RKO (cell line): ENCODE data around the gene DTNB.

Source experiments
- DNase-seq: peaks from one replicate; pipeline ENCODE4 v3.0.0-alpha.2; 2016; ENCODE audit warnings: low spot score

Gene DTNB

DNA sequence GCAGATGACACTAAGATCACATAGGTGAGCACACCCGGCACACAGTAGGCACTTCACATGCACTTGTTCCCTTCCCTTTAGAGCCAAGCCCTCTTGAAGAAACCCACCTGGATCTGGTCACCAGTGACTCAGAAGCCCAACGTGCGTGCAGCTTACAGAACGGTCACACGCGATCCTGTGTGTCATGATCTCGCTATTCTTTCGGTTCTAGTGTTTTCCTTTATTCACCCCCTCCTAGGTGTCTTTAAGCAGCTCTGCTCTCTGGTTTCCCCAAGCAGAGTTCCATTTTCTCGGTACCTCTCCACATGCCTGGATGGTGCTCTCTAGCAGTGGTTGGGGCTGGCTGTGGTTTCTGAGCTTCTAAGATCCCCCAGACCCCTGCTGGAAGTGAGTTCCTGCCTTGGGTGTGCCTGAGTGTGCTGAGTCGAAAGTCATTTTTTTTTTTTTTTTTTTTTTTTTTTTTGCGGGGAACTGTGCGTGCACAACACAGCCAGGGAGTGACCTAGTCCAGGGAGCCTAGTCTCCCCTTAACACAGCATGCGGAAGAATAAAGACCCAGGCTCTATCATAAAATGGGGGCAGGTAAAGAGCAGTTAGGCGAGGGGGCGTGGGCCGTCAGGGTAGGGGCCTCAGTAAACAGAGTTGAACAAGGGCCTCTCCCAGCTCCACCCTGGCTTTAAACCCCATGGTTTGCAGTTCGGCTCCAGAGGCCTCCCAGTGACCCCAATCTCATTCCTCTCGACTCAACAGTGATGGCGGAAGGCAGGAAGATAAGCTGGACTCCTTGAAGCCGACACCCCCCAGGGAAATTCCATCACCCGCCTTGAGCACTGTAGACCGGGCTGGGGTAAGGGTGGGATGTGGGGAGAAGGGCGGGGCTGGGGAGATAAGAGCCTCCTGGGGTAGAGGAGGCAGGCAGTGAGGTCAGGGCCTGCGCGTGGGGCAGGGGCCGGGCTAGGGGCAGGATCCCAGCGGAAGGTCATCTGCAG is 301.8 kb downstream of the DTNB start:
- no peak for DNase-seq

DNA sequence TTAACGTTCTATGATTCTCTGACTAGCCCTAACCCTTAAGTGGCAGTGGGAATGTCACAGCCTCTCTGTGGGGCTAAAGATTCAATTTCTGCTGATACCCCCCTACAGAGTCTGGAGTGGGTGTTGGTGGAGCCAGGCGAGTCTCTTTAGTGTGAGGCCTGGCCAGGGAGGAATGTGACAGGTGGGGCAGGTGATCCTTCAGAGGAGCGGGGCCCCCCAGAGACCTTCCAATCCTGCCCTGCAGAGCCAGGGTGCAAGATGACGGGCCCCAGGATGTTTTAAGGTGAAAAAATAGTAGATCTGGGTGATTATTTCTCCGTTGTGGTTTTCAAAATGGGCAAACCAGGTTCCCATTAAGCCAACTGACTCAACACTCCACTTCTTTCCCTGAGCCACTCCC is 303.5 kb downstream of the DTNB start:
- no peak for DNase-seq

DNA sequence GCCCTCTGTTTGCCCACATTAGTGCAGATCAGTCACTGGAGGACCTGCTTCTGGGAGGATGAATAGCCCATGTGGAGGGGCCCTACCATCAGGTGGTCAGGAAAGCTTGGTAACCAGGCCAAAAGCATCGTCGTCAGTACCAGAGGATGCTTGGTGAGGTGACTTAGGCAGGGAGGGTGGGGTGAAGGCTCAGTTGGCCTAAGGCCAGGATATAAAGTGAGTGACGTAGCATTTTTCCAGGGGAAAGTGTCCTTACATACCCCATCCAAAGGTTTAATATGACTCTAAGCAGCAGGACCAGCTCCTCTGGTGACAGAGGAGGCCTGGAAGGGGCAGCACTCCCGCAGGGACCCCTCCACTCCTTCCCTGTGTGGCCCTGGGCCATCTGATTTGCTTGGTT is 303.9 kb downstream of the DTNB start:
- no peak for DNase-seq

DNA sequence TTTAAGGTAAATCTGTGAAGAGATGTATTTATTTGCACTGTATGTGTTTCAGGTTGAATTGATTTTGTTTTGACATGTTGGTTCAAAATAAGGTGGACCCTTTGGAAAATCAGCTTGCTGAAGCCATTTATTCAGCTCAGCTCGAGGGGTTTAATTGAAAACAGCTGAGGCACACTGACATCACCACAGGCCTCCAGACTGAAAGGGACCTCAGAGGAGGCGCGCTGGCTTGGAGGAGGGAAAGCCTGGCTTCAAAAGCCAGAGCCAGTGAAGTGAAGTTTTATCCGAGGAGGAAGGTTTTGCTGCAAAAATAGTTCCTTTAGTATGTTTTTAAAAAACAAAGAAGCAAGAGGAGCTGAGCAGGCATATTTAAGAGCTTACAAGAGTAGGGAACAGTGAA is 304.7 kb downstream of the DTNB start:
- no peak for DNase-seq

DNA sequence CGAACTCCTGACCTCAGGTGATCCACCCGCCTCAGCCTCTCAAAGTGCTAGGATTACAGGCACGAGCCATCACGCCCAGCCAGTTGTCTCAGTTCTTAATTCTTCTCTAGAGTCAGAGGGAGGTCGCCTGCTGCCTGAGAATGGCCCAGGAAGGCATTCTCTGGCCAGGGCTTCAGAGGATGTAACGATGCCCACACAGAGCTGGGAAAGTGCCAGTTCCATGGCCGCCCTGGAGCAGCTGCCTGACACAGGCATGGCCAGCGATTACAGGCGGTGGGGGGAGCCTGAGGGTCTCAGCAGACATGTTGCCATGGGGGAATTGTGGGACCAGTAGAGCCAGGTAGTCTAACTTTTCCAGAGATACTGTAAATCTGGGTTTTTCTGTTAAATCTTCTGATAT is 306.1 kb downstream of the DTNB start:
- DNase-seq = no peak

DNA sequence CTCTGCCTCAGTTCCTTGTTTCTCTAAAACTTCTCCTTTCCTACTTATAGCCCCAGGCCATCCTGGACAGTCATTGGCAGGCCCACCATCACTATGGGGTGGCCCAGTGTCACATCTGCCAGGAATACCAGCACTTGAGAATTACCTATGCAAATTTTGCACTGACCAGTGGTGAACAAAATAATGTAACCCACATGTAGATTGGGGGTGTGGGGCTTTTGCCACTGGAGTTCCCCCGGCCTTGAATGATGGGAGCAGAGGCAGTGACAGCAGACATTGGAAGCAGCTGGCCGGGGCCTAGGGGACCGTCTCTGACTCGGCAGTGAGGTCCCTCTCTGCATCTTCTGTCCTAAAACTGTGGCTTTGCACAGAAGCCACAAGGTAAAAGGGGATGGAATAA is 306.7 kb downstream of the DTNB start:
- DNase-seq = no peak

DNA sequence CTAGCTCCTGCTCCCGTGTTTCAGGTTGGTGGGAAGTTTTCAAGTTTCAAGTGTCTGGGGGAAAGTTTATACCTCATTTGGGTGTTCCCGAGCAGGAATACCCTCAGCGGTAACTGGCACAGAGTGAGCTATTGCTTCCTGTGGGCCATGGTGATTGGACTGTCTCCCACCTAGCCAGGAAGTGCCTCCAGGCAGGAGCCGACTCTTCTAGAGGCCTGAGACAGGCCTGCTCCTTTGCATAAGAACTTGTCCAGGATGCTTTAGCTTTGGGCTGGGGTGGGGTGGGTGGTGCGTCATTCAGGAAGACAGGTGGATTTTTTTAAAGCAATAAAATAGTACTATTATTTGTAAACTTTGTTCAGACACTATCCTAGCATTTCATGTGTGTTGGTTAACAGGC is 308.1 kb downstream of the DTNB start:
- DNase-seq = no peak

DNA sequence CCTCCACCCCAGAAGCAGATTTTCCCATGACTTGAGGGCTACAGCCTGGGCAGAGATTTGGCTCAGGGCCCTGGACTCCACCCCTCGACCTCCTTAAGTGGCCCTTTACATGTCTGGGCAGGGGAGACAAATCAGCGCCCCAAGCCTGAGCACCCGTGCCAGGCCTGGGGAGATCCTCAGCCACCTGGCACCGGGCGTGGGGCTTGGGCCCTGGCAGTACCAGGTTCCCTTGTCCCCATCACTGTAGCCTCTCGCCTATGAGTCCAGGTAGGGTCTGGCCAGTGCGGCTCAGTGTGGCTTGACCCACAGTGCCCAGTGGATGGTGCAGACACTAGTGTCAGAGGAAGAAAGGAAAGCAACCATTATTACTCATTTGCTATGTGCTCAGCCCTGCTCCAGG is 309.6 kb downstream of the DTNB start:
- no peak for DNase-seq

DNA sequence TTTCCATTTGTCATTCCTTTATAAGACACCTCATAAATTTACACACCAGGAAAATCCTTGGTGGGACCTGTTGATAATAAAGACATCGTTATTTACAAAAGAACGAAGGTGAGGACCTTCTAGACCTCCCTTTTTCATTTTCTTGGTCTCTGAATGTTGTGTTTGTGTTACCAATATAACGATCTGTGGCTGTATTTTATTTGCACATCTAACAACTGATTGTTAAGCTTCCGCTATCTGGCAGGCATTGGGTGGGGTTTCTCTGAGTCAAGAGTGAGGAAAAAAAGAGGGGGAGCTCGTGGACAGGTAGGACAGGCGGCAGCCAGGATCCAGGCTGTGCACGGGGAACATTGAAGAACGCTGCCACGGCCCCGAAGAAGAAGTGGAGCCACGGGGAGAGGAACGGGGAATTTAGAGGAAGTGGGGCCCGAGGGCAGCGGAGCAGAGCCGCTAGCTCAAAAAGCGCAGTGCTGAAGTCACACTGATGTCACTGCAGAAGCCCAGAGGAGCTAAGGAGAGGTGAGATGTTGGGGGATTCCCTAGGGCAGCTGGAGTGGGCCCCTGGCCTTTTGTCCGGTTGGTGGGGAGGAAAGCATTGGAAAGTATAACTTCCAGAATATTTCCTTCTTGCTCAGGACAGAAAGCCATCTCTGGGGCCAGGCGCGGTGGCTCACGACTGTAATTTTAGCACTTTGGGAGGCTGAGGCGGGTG is 310.8 kb downstream of the DTNB start:
- no peak for DNase-seq

DNA sequence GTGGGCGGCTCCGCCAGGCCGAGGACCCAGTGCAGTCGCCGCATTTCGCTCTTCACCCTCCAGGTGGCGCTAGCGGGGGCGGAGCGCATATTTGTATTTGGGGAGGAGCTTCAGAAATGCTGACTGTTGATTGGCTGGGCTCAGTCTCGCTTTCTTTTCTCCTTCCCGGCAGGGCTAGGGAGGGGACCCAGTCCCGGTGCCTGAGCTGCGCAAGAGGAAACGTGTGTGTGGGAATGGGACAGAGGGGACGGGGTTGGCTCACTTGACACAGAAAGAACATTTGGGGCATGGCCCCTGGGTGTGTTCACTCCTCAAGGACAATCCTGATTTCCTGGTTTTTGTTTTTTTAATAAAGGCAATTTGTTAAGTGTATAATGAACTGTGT is 311.3 kb downstream of the DTNB start:
- DNase-seq = peak; percentile 92

DNA sequence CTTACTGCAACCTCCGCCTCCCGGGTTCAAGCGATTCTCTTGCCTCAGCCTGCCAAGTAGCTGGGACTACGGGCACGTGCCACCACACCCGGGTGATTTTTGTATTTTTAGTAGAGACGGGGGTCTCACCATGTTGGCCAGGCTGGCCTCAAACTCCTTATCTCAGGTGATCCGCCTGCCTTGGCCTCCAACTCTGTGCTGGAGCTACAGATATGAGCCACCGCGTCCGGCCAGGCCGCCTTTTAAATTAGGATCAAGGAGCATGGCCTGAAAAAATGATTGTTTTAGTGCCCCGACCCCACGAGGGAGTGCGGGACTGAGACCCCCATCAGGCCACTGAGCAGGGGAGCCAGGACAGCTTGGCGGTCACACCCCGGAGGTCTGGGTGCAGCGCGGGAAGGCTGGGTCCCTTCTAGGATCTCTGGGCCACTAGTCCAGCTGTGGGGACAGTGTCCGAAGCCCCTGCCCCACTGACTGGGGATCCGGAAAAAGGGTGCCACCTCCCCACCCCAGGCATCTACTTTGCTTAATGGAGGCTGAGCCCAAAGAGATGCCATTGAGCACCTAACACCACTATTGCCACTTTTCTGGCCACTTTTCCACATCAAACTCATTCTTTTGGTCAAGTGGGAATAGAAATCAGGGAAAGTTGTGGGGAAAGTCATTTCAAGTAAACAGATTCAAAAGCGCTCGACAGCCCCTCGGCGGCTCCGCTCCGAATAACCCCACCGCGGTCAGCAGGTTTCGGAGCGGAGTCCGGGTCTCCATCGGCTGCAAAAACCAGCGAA is 311.9 kb downstream of the DTNB start:
- DNase-seq = no peak

DNA sequence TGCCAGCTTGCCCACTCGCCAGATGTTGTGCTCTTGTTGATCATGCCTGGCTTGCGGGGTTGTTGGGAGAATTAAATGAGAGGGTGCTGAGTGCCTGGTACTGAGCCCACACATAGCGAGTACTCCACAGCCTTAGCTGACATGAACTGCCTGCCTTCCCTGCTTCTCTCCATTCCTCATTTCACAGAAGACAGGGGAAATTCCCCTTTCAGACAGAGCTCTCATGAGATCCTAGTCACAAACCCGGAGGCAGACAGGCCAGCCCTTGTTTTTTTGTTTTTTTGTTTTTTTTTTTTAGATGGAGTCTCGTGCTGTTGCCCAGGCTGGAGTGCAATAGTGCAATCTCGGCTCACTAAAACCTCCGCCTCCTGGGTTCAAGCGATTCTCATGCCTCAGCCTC is 314.5 kb downstream of the DTNB start:
- DNase-seq = no peak

DNA sequence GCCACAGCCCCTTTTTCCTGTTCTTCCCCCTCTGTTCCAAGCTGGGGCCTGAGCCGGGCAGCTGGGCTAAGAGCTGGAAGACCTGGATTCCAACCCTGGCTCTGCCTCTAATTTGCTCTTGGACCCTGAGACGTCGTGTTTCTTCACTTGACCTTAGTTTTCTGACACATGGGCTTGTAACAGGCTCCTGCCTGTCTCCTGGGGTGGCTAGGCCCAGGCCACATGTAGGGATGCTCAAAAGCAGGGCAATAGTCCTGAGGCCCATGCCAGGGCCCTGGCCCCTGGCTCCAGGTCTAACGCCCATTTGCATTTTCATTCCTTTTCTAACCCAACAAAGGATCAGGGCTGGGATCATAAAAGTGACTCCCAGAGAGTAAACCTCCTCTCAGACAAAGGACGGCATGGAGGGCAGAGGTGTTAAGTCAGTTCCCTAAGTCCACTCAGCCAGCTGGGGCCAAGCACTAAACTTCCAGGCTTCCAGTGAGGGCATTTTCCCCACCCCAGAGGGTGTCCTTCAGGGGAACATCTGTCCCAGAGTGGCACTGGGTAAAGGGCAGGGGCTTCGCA is 315.0 kb downstream of the DTNB start:
- DNase-seq = no peak

DNA sequence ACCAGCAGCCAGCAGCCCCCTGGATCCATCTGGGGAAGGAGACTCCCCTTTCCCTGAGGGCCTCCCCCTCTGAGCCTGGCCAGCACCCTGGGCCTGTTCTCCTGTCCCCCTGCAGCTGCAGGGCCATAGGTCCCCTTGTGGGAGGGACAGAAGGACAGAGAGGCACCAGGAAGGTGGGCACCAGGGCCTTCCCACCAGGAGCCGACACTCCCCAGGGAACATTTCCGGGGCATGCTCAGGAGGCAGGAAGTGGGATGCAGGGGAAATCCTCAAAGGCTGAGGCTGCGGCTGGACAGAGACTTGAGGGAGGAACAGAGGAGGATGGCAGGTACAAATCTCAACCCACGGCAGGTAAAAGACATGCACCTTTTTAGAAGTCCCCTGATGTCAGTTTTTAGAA is 317.3 kb downstream of the DTNB start:
- no peak for DNase-seq

DNA sequence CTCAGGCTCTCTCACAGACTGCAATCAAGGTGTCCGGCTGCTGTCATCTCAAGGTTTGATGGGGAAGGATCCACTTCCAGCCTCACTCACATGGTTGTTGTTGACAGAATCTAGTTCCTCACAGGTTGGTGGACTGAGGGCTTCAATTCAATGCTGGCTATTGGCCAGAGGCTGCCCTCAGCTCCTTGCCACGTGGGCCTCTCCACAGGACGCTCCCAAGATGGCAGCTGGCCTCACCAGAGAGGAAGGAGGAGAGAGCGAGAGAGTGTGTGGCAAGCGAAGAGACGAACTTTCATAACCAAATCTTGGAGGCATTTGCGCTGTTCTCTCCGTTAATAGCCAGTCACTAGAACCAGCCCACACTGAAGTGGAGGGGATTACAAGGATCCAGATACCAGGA is 318.1 kb downstream of the DTNB start:
- DNase-seq = no peak

DNA sequence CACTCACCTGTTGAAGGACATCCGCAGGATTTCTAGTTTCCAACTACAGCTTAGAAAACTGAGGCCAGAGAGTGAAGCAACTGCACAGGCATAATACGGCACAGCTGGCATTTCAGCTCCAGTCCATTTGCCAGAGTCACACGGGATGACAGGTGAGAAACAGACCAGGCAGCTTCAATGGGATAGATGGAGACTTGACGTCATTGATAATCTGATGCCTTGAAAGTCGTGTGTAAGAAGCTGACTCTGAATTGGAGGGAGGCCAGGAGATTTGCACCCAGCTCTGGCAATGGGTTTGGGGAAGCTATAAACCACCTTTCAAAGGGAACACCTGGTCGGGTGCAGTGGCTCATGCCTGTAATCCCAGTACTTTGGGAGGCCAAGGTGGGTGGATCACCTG is 319.3 kb downstream of the DTNB start:
- no peak for DNase-seq

DNA sequence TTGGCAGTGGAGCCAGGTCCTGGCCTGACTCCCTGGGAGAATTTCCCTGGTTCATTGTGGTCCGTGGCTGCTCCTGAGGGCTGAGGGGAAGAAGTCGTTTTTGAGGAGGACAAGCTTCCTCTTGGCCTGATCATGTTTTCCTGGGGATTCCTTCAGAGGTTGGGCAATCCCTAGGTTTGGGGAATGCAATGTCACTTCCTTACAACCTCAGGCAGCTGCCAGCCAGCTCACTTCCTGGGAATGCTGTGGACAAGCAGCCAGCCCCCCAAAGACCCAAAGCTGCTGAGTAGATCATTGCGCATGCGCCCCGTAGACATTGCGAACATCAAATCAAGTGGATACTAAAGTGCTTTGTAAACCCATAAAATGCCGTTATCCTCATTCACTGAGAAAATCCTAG is 324.0 kb downstream of the DTNB start:
- DNase-seq = peak; percentile 40

DNA sequence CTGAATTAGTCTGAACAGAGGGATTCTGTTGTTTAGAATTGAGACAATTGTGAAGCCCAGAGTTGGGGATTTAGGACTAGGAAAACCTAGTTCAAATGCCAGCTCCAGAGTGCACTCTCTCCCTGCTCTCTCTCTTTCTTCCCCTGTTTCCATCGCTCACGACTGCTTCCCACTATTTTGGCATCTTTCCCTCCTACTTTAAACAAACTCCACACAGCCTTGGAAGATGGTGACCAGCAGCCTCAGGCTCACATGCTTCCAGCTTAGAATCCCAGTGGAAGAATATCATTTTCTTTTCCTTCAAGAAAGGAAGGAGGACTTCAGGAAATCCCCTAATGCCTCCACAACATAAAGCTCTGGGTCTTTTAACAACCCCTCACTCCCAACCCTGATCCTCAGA is 325.5 kb downstream of the DTNB start:
- no peak for DNase-seq

DNA sequence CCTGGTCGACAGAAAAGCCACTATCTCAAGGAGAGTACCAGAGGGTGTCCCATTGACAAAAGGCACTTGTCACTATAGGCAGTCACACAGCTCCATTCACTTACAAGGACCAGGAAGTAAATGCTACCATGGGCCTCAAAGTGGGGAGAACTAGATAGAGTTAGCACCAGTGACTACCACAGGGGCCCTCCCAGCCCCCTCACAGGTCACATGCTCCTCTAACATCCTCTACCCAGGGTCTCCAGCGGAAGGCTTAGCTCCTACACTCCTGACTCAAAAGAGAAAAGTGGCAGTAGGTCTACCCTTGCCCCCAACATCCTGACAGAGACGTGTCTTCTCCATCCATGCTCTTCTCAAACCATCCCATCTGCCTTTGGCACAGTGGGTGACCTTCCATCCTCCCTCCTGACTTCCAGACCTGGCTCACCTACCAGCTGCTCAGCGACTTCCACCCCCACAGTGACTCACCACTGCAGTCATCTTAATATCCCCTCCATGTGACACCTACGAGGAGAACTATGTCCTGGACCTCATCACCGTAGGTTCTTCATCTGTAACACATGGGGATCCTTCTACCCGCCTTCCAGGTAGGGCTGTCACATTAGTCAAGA is 326.1 kb downstream of the DTNB start:
- DNase-seq = peak; percentile 62

DNA sequence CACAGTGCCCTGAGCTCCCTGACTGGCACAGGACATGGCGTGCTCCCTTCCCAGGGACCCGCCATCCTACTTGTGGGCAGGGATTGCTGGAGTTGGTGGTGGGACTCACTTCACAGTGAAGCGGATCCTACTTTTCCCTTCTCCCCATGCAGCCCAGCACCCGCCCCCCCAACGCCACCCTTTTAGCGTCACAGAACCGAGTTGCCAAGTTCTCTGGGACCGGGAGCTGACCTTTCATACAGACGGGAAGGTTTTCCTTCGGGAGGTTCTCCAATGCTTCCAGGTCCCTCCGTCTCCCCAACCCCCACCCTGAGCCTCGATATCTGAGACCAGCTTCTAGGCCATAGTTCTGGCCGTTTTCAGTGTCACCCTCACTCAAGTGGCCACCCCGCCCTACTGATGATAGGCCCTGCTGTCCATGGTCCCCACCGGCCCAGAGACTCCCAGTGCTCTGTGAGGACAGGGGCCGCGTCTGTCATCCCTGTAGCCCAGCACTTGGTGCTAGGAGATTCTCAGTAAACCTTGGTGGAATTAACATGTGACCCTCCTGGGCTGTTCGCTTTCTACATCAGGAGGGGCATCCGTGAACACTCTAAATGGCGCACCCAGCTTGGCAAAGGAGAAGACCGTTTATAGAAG is 330.1 kb downstream of the DTNB start:
- no peak for DNase-seq
